HFFc6 (cell line): ENCODE measurements around the gene SS18L1. TPM values are rescaled to one million over a fixed set of nuclear protein-coding genes. Genes with fewer than 3 reads are reported as not detected.

Source experiments
- DNase-seq: peaks from one replicate; pipeline ENCODE4 v3.0.0-alpha.2; 2018
- H3K27ac Mint-ChIP-seq: 2 replicates; pipeline ENCODE4 v1.8.0; 2020; ENCODE audit warnings: mild to moderate bottlenecking, mixed read lengths
- H3K27me3 Mint-ChIP-seq: 2 replicates; pipeline ENCODE4 v1.8.0; 2021; ENCODE audit warnings: mild to moderate bottlenecking, moderate library complexity, mixed read lengths; ENCODE audit not compliant: insufficient read depth
- H3K36me3 Mint-ChIP-seq: 2 replicates; pipeline ENCODE4 v1.8.0; 2021; ENCODE audit warnings: low read depth, mixed read lengths
- H3K4me1 Mint-ChIP-seq: 2 replicates; pipeline ENCODE4 v1.8.0; 2020; ENCODE audit warnings: low read depth, mixed read lengths
- H3K4me3 Mint-ChIP-seq: 2 replicates; pipeline ENCODE4 v1.8.0; 2020; ENCODE audit warnings: mild to moderate bottlenecking, moderate library complexity, mixed read lengths
- H3K9me3 Mint-ChIP-seq: 2 replicates; pipeline ENCODE4 v1.8.0; 2020; ENCODE audit warnings: mild to moderate bottlenecking, mixed read lengths
- total RNA-seq, 6 experiments: library from RNA; stranded (reverse); fragmentation: NEBNext Ultra II Directional; extraction: Animal tissue kit (Norgen Biotek cat#: 25700); gene quantifications; 2 replicates in 1 of 6; 3 replicates in 5 of 6; pipeline ENCODE4 v1.2.3, GENCODE V29; 2021
- TF ChIP-seq, protein P1 (sequence below): fragments of 200-600 bp; sonication (generic); IDR thresholded peaks from 2 replicates; pipeline ENCODE4 v1.5.0; 2021; ENCODE audit warnings: antibody characterized with exemption, mild to moderate bottlenecking

The SS18L1 gene
- total RNA-seq, 6 experiments from 2014 or later = 5.5 to 7.9 (median 5.9) TPM

DNA sequence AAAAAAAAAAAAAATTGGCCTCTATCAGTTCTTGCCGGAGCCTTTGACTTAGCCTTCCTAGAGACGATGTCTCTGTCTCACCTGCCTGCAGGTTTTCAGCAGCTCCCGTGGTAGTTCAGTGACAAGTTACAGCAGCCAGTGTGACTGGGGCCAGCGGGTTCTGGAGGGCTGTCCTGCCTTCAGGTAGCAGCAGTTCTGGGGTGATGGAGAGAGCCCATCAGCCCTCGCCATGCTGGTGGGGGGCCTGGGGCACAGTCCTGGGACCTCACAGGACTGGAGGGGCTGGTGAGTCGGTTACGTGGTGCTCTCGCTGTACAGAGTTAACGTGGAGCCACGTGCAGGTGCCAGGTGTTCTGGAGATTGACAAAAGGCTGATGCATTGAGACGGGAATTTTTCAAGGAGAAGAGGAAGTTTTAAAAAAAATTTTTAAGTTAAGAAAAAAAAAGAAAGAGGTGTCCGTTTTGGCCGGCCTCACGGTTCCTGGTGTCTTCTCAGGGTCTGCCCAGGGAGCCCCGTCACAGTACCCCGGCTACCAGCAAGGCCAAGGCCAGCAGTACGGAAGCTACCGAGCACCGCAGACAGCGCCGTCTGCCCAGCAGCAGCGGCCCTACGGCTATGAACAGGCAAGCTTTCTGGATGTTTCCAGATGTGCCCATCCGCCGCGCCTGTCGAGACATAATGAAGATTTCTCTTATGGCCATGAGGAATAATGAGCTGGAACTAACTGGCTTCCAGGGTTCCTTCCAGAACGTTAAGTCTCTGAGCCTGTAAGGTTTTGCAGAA is 30.6 kb downstream of the SS18L1 start:
- H3K27ac Mint-ChIP-seq = no peak overlapping the region
- peaks cover 5% of the 10 kb centered on the region; the same call in 1 of the 2 replicates for H3K36me3 Mint-ChIP-seq
- no peak for DNase-seq
- H3K9me3 Mint-ChIP-seq = no peaks in the 10 kb centered on the region
- no peaks in the 10 kb centered on the region for H3K27me3 Mint-ChIP-seq
- H3K4me1 Mint-ChIP-seq = no peaks in the 10 kb centered on the region
- TF ChIP-seq, protein P1, sequence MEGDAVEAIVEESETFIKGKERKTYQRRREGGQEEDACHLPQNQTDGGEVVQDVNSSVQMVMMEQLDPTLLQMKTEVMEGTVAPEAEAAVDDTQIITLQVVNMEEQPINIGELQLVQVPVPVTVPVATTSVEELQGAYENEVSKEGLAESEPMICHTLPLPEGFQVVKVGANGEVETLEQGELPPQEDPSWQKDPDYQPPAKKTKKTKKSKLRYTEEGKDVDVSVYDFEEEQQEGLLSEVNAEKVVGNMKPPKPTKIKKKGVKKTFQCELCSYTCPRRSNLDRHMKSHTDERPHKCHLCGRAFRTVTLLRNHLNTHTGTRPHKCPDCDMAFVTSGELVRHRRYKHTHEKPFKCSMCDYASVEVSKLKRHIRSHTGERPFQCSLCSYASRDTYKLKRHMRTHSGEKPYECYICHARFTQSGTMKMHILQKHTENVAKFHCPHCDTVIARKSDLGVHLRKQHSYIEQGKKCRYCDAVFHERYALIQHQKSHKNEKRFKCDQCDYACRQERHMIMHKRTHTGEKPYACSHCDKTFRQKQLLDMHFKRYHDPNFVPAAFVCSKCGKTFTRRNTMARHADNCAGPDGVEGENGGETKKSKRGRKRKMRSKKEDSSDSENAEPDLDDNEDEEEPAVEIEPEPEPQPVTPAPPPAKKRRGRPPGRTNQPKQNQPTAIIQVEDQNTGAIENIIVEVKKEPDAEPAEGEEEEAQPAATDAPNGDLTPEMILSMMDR = no peak
- H3K4me3 Mint-ChIP-seq = no peak overlapping the region

DNA sequence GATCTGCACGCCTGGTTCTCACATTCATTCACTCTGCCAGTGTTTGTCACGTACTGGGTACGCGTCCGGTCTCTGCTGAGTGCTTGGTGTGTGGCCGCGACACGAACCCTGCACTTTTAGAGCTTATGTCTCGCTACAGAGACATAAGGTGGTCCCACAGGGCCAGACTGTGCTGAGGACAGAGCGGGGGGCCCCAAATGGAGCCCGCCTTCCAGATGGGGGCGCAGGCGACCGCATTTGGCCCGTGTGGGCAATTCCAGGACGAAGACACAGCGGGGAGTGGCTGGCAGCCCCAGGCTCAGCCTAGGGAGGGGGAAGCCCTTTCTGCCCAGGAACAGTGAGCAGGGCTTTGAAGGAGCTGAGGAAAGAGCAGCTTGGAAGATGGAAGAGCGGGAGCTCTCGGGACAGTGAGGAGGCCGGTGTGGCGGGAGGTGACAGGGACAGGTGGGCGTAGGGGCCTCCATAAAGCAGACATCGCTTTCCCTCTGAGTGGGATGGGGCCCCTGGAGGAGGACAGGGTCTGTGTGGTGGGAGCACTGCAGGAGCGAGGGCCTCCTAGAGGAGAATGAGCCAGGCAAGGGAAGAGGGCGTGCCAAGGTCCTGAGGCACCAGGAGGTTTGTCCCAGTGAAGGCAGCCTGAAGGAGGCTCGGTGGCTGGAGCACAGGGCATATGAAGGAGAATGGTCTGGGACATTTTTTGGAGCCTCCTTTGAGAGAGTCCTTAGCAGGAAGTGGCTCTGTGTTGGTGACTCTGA is 31.5 kb downstream of the SS18L1 start:
- H3K27ac Mint-ChIP-seq = no peak overlapping the region
- no peaks in the 10 kb centered on the region for H3K27me3 Mint-ChIP-seq
- peaks cover 5% of the 10 kb centered on the region; the same call in 1 of the 2 replicates for H3K36me3 Mint-ChIP-seq
- no peaks in the 10 kb centered on the region for H3K4me1 Mint-ChIP-seq
- TF ChIP-seq, protein P1 = no peak
- H3K9me3 Mint-ChIP-seq = no peaks in the 10 kb centered on the region
- DNase-seq = no peak
- no peak overlapping the region for H3K4me3 Mint-ChIP-seq

DNA sequence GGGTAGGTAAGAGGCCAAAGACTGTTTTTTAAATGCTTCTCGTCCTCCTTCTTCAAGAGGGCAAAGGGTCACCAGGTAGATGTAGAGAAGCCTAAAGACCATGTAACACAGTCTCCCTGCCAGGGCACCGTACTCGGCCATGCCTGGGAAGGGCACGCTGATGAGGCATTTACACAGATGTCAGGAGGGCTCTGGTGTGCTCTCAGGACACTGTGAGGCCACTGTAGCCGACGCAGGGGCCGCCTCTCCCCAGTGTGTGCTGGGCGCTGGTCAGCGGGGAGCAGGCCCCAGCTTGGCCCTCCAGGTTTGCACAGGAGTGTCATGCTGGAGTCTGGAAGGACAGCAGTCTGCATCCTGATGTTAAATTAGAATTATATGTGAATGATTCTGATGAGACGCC is 32.1 kb downstream of the SS18L1 start:
- no peaks in the 10 kb centered on the region for H3K4me1 Mint-ChIP-seq
- DNase-seq = no peak
- no peak overlapping the region for H3K27ac Mint-ChIP-seq
- H3K4me3 Mint-ChIP-seq = no peak overlapping the region
- peaks cover 5% of the 10 kb centered on the region; the same call in 1 of the 2 replicates for H3K36me3 Mint-ChIP-seq
- H3K9me3 Mint-ChIP-seq = no peaks in the 10 kb centered on the region
- TF ChIP-seq, protein P1 = no peak
- no peaks in the 10 kb centered on the region for H3K27me3 Mint-ChIP-seq

DNA sequence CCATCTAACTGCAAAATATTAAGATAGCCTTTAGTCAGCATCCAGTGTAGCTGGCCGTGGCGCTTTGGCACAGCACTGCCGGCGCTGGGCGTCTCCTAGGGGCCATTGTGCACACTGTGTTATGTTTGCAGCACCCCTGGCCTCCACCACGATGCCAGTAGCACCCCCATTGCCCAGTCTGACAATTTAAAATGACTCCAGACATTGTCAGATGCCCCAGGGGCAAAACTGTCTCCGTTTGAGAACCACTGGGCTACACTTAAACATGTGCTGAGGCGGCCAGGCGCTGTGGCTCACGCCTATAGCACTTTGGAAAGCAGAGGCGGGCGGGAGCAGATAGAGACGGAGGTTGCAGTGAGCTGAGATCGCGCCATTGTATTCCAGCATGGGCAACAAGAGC is 33.3 kb downstream of the SS18L1 start:
- no peak overlapping the region for H3K27ac Mint-ChIP-seq
- H3K4me1 Mint-ChIP-seq = peaks cover 5% of the 10 kb centered on the region
- no peaks in the 10 kb centered on the region for H3K9me3 Mint-ChIP-seq
- no peak for DNase-seq
- no peaks in the 10 kb centered on the region for H3K27me3 Mint-ChIP-seq
- H3K4me3 Mint-ChIP-seq = no peak overlapping the region
- TF ChIP-seq, protein P1 = no peak
- peaks cover 5% of the 10 kb centered on the region; the same call in 1 of the 2 replicates for H3K36me3 Mint-ChIP-seq

DNA sequence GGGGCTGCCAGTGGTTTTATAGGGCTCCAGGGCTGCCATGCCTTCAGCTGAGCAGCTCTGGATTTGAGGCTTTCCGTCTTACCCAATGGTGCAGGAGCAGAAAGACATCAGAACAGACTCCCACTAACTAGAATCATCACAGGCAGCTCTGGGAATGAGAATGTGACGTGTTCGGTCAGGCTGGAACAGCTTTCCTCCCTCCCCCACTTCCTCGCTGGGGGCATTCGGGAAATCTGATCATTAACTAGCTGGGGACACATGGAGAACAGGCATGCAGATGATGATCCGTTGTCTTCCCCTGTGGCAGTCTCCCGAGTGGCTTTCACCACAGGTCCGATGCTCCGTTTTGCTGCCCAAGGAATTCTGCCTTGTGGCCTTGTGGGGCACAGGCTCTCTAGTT is 33.7 kb downstream of the SS18L1 start:
- Mint-ChIP-seq H3K36me3 (peaks cover 5% of the 10 kb centered on the region; the same call in 1 of the 2 replicates), H3K4me3 (no peak overlapping the region), H3K9me3 (no peaks in the 10 kb centered on the region), H3K27me3 (no peaks in the 10 kb centered on the region), H3K4me1 (peaks cover 9% of the 10 kb centered on the region), H3K27ac (no peak overlapping the region)
- TF ChIP-seq, protein P1 = no peak
- no peak for DNase-seq
